Ramos (cell line): Measurements from ENCODE around the gene ENOX2.
"Not testable (repeated sequence)": the region's sequence is repeated elsewhere in the genome, so short reads cannot be mapped to it uniquely, and the experiment has no call there.

Experiments
- in situ Hi-C: fragments of 300-500 bp; cut with MboI; formaldehyde crosslinking; loops from one replicate; pipeline ENCODE4 v1.14.3; 2022; ENCODE audit warnings: low sequenced_read_pairs; ENCODE audit not compliant: unreplicated experiment

ENOX2 gene, protein sequence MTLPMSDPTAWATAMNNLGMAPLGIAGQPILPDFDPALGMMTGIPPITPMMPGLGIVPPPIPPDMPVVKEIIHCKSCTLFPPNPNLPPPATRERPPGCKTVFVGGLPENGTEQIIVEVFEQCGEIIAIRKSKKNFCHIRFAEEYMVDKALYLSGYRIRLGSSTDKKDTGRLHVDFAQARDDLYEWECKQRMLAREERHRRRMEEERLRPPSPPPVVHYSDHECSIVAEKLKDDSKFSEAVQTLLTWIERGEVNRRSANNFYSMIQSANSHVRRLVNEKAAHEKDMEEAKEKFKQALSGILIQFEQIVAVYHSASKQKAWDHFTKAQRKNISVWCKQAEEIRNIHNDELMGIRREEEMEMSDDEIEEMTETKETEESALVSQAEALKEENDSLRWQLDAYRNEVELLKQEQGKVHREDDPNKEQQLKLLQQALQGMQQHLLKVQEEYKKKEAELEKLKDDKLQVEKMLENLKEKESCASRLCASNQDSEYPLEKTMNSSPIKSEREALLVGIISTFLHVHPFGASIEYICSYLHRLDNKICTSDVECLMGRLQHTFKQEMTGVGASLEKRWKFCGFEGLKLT

DNA sequence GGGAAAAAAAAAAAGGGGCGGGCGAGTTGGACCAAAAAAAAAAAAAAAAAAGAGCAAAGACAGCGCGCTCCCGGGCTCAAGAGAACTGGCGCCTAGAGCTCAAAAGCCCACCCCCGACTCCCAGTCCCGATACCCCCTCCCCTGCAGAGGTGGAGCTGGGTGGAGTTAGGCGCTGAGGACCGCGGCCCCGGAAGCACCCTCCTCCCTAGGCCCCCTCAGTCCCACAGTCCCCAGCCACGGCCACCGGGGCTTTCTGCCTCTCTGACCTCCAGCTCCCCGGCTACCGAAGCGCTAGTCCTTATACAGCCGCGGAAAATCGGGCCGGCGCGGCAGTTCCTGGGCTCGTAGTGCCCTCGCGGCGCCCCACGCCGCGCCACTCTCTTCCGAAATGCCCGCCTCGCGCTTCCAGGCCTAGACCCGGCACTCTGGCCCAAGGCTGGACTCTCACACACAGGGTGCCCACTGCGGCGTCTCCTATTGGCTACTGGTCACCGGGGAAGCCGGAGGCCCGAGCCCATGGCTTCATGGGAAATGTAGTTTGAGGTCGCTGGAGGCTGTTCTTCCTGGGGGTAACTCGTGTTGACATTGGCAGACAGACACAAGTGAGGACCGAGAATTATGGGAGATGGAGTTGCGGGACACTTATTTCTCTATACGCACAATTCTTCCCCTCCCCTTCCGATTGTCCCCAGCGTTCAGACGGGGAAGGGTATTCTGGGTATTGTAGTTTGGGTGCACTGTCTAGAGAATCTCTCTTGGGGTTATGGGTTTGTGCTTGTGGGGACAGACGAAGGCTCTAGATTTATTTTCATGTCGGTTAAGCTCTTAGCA, at the start of gene ENOX2:
Gene ENOX2, minus strand, starts transcription at position 427 of the 831 bp plus-strand sequence. CDS start 199,993 bp downstream, outside the sequence.
- in situ Hi-C loops: no loop called here

GRCh38 chrX:130952266-130953043, 49.4 kb upstream of the ENOX2 start:
- in situ Hi-C loops: no loop called here

GRCh38 chrX:130944230-130944629, 41.2 kb upstream of the ENOX2 start:
- in situ Hi-C loops: no loop called here

DNA sequence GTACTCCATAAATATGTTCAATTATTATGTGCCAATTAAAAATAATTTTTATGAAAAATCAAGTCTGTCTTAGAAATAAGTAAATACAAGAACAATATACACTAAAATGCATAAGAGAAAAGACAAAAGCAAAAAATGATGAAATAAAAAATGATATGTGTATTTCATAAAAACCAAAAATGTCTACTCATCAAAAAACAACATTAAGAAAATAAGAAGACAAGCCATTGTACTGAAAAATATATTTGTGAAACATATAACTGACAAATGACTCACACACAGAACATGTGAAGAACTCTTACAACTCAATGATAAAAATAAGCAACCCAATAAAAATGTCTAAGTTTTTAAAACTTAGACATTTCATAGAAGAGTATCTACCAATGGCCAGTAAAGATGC, 34.1 kb upstream of the ENOX2 start:
- in situ Hi-C loops: no loop called here

GRCh38 chrX:130933358-130933757, 30.3 kb upstream of the ENOX2 start:
- in situ Hi-C loops: no loop called here

DNA sequence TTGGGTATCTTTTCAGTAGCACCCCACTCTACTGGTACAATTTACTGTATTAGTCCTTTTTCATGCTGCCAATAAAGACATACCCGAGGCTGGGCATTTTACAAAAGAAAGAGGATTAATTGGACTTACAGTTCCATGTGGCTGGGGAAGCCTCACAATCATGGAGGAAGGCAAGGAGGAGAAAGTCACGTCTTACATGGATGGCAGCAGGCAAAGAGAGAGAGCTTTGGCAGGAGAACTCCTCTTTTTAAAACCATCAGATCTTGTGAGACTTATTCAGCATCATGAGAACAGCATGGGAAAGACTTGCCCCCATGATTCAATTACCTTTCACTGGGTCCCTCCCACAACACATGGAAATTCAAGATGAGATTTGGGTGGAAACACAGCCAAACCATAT, 17.4 kb upstream of the ENOX2 start:
- in situ Hi-C loops: not testable (repeated sequence)

GRCh38 chrX:130919676-130920075, 16.7 kb upstream of the ENOX2 start:
- in situ Hi-C loops: loop anchor here (10.0 kb wide), 2 partner anchors 375 to 585 kb away; partner anchors contain the start of gene SLC25A14

DNA sequence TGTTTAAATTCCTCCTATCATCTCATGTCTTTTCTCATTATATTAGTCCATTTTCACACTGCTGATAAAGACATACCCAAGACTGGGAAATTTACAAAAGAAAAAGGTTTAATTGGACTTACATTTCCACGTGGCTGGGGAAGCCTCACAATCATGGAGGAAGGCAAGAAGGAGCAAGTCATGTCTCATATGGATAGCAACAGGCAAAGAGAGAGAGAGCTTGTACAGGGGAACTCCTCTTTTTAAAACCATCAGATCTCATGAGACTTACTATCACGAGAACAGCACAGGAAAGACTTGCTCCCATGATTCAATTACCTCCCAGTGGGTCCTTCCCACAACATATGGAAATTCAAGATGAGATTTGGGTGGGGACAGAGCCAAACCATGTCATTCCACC, 15.5 kb upstream of the ENOX2 start:
- in situ Hi-C loops: loop anchor here (10.0 kb wide), 2 partner anchors 374 to 584 kb away; partner anchors contain the start of gene SLC25A14

DNA sequence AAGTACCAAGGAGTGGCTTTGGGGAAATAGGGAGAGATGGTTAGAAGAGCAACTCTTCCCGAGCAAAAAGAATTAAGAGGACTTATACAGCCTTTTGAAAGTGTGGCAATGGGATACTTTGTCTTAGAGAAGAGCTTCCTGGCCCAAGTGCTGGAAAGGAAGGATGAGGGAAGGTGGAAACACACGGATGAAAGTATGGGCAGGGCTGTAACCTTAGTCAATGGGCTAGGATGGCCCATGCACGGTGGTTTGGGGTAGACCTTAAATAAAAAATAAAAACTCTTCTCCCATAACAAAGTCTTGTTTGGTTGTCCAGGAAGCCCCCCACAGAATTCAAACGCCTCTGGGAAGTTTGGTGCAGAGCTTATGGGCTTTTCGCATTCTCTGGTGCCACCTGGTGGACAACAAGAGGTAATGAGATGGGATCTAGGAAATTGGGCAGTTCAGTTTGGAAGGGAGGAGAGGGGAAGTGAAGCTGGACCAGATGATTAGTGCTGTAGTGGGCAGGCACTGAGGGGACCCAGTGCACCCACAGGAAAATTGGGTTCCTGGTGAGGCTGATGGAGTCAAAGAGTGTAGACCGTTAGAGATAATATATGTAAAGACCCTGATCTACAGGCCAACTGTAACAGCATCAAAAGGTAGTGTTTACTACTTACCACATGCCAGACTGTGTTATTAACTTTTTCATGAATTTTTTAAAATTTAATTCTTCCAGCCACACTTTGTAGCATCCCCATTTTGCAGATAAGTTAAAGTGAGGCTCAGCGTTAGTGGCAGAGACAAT, 13.8 kb upstream of the ENOX2 start:
- in situ Hi-C loops: loop anchor here (10.0 kb wide), 2 partner anchors 372 to 582 kb away; partner anchors contain the start of gene SLC25A14

- in situ Hi-C loops: loop anchor here (10.0 kb wide), 2 partner anchors 371 to 581 kb away; partner anchors contain the start of gene SLC25A14
Observed at GRCh38 chrX:130915302-130915701, 12.3 kb upstream of the ENOX2 start.

GRCh38 chrX:130909469-130910136, 6.6 kb upstream of the ENOX2 start:
- in situ Hi-C loops: loop anchor here (10.0 kb wide), 2 partner anchors 365 to 575 kb away; partner anchors contain the start of gene SLC25A14

GRCh38 chrX:130906776-130907175, 3.8 kb upstream of the ENOX2 start:
- in situ Hi-C loops: no loop called here

- in situ Hi-C loops: no loop called here
Observed at GRCh38 chrX:130902446-130902782, 595 bp downstream of the ENOX2 start.

GRCh38 chrX:130896802-130897501, 6.1 kb downstream of the ENOX2 start:
- in situ Hi-C loops: no loop called here

DNA sequence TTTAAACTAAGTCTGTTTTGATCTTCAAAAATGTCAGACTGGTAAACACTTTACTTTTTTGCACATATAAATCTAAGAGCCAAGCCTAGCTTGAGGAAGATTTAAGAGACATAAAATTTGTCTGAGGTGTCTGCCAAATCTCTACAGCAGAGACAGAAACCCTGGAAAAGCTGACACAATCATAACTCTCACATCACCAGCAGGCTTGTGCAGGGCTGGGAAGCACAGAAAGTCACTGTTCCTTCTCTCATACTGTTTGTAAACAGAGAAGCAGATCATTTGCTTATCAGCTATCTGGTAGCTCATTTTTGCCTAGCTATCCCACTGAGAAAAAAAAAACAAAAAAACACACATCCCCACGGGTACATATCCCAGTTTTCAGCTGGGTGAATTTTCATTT, 7.0 kb downstream of the ENOX2 start:
- in situ Hi-C loops: no loop called here

DNA sequence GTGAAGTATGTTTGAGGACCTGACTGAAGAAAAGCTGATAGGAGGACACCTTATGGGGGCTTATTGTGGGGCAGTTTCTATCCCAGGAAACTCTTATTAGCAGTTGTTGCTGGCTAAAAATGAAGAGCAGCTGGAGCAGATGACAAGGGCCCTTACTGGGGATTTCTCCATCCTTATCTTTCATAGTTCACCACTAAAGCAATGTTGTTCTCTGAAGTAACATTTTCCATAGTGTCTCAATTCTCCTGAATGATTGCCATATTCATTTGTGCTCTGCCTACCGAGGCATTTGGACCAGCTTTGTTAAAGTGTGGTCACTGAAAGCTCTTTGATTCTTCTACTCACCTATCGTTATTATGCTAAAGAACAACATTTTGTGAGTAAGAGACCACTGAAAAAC, 7.7 kb downstream of the ENOX2 start:
- in situ Hi-C loops: no loop called here

GRCh38 chrX:130893356-130894085, 9.5 kb downstream of the ENOX2 start:
- in situ Hi-C loops: no loop called here
